ENCODE data around the gene KBTBD12. TPM values are rescaled to one million over a fixed set of nuclear protein-coding genes. Genes with fewer than 3 reads are reported as not detected.
"Not testable (repeated sequence)": the region's sequence is repeated elsewhere in the genome, so short reads cannot be mapped to it uniquely, and the experiment has no call there.

Gene KBTBD12
- total and polyA plus RNA-seq, 2 donors (not counting 3 experiments of a cell fraction or from before 2014, with no cell fraction given) = not detected

DNA sequence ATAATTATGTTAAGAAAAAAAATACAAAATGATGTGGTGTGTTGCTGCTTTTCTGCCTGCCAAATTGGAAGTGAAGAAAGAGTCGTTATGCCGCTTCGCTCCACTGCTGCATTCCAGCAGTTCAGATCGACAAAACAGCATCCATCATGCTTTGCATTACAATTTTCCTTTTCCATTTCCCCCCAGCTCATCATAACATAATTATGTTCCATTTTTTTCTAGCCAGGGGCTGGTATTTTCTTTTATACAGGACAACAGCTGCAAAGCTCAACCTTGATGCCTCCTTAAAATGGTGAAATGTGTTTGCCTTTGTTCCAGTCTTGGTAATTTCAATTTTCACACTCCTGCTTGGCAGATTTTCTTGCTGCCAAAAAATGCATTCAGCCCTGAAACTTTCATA is 44.9 kb upstream of the KBTBD12 start:
- Histone ChIP-seq H2AFZ (ENCODE audit: low read depth, low read length) (no peak overlapping the region), H3K9ac (replicated peaks; ENCODE audit: extremely low read depth, insufficient read depth, low read length) (no peak overlapping the region), H3K27me3 (ENCODE audit: control insufficient read depth in 2 of 2, insufficient read depth in 2 of 2, low read length in 2 of 2) (peaks cover 15 to 24% of the 10 kb centered on the region in 2 experiments), H4K20me1 (replicated peaks; ENCODE audit: control insufficient read depth, extremely low read depth, insufficient read depth, low read length) (no peaks in the 10 kb centered on the region), H3K36me3 (ENCODE audit: control insufficient read depth in 2 of 2, extremely low read depth in 1 of 2, insufficient read depth in 2 of 2, low read length in 2 of 2) (no peaks in the 10 kb centered on the region), H3K9me3 (replicated peaks; ENCODE audit: control insufficient read depth, insufficient read depth, low read length) (no peaks in the 10 kb centered on the region), H3K4me3 (replicated peaks in 1 of 3; ENCODE audit: insufficient read depth in 1 of 3, low read depth in 1 of 3, low read length in 3 of 3) (no peak overlapping the region), H3K4me2 (ENCODE audit: insufficient read depth, low read length) (no peak overlapping the region), H3K9me1 (replicated peaks; ENCODE audit: control insufficient read depth, extremely low read depth, insufficient read depth, low read length) (no peaks in the 10 kb centered on the region), H3K27ac (ENCODE audit: insufficient read depth, low read depth, low read length) (no peak overlapping the region), H3K79me2 (ENCODE audit: control insufficient read depth, insufficient read depth, low read length) (no peaks in the 10 kb centered on the region), H3K4me1 (ENCODE audit: control insufficient read depth, extremely low read depth, insufficient read depth, low read length) (no peaks in the 10 kb centered on the region)
- BruUV-seq (replicated peaks) = no TSS peak
- dilution Hi-C loops (cut with MboI; ENCODE audit: extremely low pct_ligation_motif_present, low sequenced_read_pairs) (no loop called here), intact Hi-C loops (cut with micrococcal nuclease) (no loop called here)
- TF ChIP-seq MYC (IDR thresholded peaks at IDR 0.05; ENCODE audit: low read depth, low read length) (no peak), POLR2AphosphoS5 (IDR thresholded peaks at IDR 0.05; ENCODE audit: insufficient read depth, low read depth, low read length) (no peak), EZH2 (IDR thresholded peaks at IDR 0.05; ENCODE audit: borderline replicate concordance, low read depth, low read length, severe bottlenecking) (no peak), POLR2A (IDR thresholded peaks at IDR 0.05; ENCODE audit: low read depth, low read length) (no peak), JUN (IDR thresholded peaks at IDR 0.05; ENCODE audit: borderline replicate concordance, insufficient read depth, insufficient read length, low read depth) (no peak), GATA2 (IDR thresholded peaks at IDR 0.05; ENCODE audit: insufficient read depth, insufficient read length, low read depth, low read length) (no peak), FOS (IDR thresholded peaks at IDR 0.05; ENCODE audit: borderline replicate concordance, insufficient read depth, low read length) (no peak)
- TF ChIP-seq, protein P1, sequence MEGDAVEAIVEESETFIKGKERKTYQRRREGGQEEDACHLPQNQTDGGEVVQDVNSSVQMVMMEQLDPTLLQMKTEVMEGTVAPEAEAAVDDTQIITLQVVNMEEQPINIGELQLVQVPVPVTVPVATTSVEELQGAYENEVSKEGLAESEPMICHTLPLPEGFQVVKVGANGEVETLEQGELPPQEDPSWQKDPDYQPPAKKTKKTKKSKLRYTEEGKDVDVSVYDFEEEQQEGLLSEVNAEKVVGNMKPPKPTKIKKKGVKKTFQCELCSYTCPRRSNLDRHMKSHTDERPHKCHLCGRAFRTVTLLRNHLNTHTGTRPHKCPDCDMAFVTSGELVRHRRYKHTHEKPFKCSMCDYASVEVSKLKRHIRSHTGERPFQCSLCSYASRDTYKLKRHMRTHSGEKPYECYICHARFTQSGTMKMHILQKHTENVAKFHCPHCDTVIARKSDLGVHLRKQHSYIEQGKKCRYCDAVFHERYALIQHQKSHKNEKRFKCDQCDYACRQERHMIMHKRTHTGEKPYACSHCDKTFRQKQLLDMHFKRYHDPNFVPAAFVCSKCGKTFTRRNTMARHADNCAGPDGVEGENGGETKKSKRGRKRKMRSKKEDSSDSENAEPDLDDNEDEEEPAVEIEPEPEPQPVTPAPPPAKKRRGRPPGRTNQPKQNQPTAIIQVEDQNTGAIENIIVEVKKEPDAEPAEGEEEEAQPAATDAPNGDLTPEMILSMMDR (IDR thresholded peaks at IDR 0.05; ENCODE audit: extremely low read depth in 1 of 2, insufficient read depth in 1 of 2, low read depth in 1 of 2, low read length in 2 of 2) = no peak
- TF ChIP-seq, protein P2, sequence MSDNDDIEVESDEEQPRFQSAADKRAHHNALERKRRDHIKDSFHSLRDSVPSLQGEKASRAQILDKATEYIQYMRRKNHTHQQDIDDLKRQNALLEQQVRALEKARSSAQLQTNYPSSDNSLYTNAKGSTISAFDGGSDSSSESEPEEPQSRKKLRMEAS (IDR thresholded peaks at IDR 0.05; ENCODE audit: insufficient read depth, insufficient read length) = no peak
- POLR2A ChIA-PET = no interaction called here
- CTCF ChIA-PET = interaction anchor here (1.3 to 1.4 kb wide), 2 partner anchors 10 to 27 kb away, joined by 3 to 4 read pairs; no protein-coding TSS in a partner anchor
- no peak for FAIRE-seq
- no peak for DNase-seq (ENCODE audit: low read depth, low spot score)

- BruUV-seq (replicated peaks); FAIRE-seq; dilution Hi-C loops (cut with MboI; ENCODE audit: extremely low pct_ligation_motif_present, low sequenced_read_pairs): not testable (repeated sequence)
These were observed 40.9 kb upstream of the KBTBD12 start for GRCh38 chr3:127874097-127874496.

More at GRCh38 chr3:127874097-127874496, 40.9 kb upstream of the KBTBD12 start:
- H3K27me3 ChIP-seq (ENCODE audit: control insufficient read depth in 2 of 2, insufficient read depth in 2 of 2, low read length in 2 of 2) = peaks cover 7 to 11% of the 10 kb centered on the region in 2 experiments
- CTCF ChIA-PET; H3K9me3 ChIP-seq (replicated peaks; ENCODE audit: control insufficient read depth, insufficient read depth, low read length); intact Hi-C loops (cut with micrococcal nuclease); DNase-seq (ENCODE audit: low read depth, low spot score); POLR2A ChIA-PET; H3K4me2 ChIP-seq (ENCODE audit: insufficient read depth, low read length); H3K79me2 ChIP-seq (ENCODE audit: control insufficient read depth, insufficient read depth, low read length); H3K27ac ChIP-seq (ENCODE audit: insufficient read depth, low read depth, low read length); H3K36me3 ChIP-seq (ENCODE audit: control insufficient read depth in 2 of 2, extremely low read depth in 1 of 2, insufficient read depth in 2 of 2, low read length in 2 of 2); H4K20me1 ChIP-seq (replicated peaks; ENCODE audit: control insufficient read depth, extremely low read depth, insufficient read depth, low read length); H3K4me1 ChIP-seq (ENCODE audit: control insufficient read depth, extremely low read depth, insufficient read depth, low read length); H2AFZ ChIP-seq (ENCODE audit: low read depth, low read length); H3K9ac ChIP-seq (replicated peaks; ENCODE audit: extremely low read depth, insufficient read depth, low read length); H3K9me1 ChIP-seq (replicated peaks; ENCODE audit: control insufficient read depth, extremely low read depth, insufficient read depth, low read length); H3K4me3 ChIP-seq (replicated peaks in 1 of 3; ENCODE audit: insufficient read depth in 1 of 3, low read depth in 1 of 3, low read length in 3 of 3): not testable (repeated sequence)
